ENCODE data around the gene C11orf21. TPM values are rescaled to one million over a fixed set of nuclear protein-coding genes. Genes with fewer than 3 reads are reported as not detected.

The C11orf21 gene
- total and polyA plus RNA-seq, 9 of the 15 experiments (the other 6 are each of a cell fraction or from before 2014, with no cell fraction given) = 0.10 to 2.6 (median 2.0) TPM

- no peak overlapping the region for H3K27ac ChIP-seq (ENCODE audit: extremely low read depth, low read depth, low read length)
- intact Hi-C loops (cut with micrococcal nuclease) (no loop called here), in situ Hi-C loops (cut with MboI) (loop anchor here (5.0 kb wide), 1 partner anchor 103 kb away; no protein-coding TSS in a partner anchor)
- BruUV-seq (replicated peaks) = no TSS peak
- H3K27me3 ChIP-seq (ENCODE audit: control insufficient read depth in 2 of 2, insufficient read depth in 2 of 2, low read length in 2 of 2) = peaks cover 6 to 36% of the 10 kb centered on the region in 2 experiments; a peak in 3 of 5 replicates
- no peaks in the 10 kb centered on the region for H3K36me3 ChIP-seq (ENCODE audit: control insufficient read depth, insufficient read depth, low read length)
- no peaks in the 10 kb centered on the region for H3K9me1 ChIP-seq (ENCODE audit: control insufficient read depth, insufficient read depth, low read length)
- DNase-seq (ENCODE audit: extremely low read depth in 1 of 4, low spot score in 3 of 4) (peak in 3 of 4 experiments; percentile 41 to 53 (median 46)), ATAC-seq (no peak), FAIRE-seq (no peak)
- WGBS (ENCODE audit: insufficient coverage, low coverage, missing lambda C conversion rate) = 34% methylated on average over 11 of the region's 16 CpGs
- H3K4me2 ChIP-seq (ENCODE audit: insufficient read depth, low read length) = no peak overlapping the region
- H2AFZ ChIP-seq (ENCODE audit: low read depth, low read length) = no peak overlapping the region
- no peaks in the 10 kb centered on the region for H3K79me2 ChIP-seq (ENCODE audit: control insufficient read depth, insufficient read depth, low read length)
- ChIA-PET POLR2A (no interaction called here), CTCF (ENCODE audit: low intra/inter-chr PET ratio) (no interaction called here)
- H3K9me3 ChIP-seq (replicated peaks; ENCODE audit: control insufficient read depth, insufficient read depth, low read depth, low read length) = no peaks in the 10 kb centered on the region
- peaks cover 10% of the 10 kb centered on the region; the same call in 1 of the 2 replicates for H4K20me1 ChIP-seq (replicated peaks; ENCODE audit: control insufficient read depth, insufficient read depth, low read length)
- no peak overlapping the region for H3K4me3 ChIP-seq
- H3K4me1 ChIP-seq (replicated peaks in 1 of 2; ENCODE audit: control insufficient read depth in 2 of 2, insufficient read depth in 2 of 2, low read length in 2 of 2) = peaks cover 0 to 67% of the 10 kb centered on the region in 2 experiments; a peak in 2 of 5 replicates
- peak overlapping the region in 1 of 2 experiments; percentile 58; a peak in 2 of 4 replicates for H3K9ac ChIP-seq (ENCODE audit: insufficient read depth in 1 of 2, low read depth in 2 of 2, low read length in 2 of 2)
- TF ChIP-seq ELF4 (CRISPR knock-in tag; IDR thresholded peaks at IDR 0.05) = peak; percentile 77; the same call in 1 of the 2 replicates
- TF ChIP-seq TCF7 (IDR thresholded peaks at IDR 0.05; ENCODE audit: borderline replicate concordance) = no peak
- TF ChIP-seq SP2 (IDR thresholded peaks at IDR 0.05; ENCODE audit: extremely low read depth, low read depth, low read length, poor library complexity, severe bottlenecking) = no peak
- peak; percentile 27; the same call in 1 of the 2 replicates for TF ChIP-seq VEZF1 (CRISPR knock-in tag; IDR thresholded peaks at IDR 0.05)
Measured at GRCh38 chr11:2314525-2315394, 13.0 kb upstream of the C11orf21 start.

Data from K562 (cell line).